Uterus (tissue), 2 donors: ENCODE results near the gene TECPR1.

Source experiments
- POLR2A ChIP-seq, 2 donors: fragments of 450-650 bp; IDR thresholded peaks; one replicate each; pipeline ENCODE4 v1.6.1; 2016; ENCODE audit warnings: antibody characterized with exemption in 2 of 2, mild to moderate bottlenecking in 1 of 2, moderate library complexity in 1 of 2
- TF ChIP-seq, protein P1 (sequence below), 4 experiments: fragments of 200-600 bp in 2 of 4; fragments of 450-650 bp in 2 of 4; sonication (generic) in 2 of 4; IDR thresholded peaks; one replicate each; pipeline ENCODE4 v1.5.1; 2016 to 2019; ENCODE audit warnings: antibody characterized with exemption in 4 of 4, mild to moderate bottlenecking in 2 of 4, moderate library complexity in 1 of 4

- TF ChIP-seq, protein P1, sequence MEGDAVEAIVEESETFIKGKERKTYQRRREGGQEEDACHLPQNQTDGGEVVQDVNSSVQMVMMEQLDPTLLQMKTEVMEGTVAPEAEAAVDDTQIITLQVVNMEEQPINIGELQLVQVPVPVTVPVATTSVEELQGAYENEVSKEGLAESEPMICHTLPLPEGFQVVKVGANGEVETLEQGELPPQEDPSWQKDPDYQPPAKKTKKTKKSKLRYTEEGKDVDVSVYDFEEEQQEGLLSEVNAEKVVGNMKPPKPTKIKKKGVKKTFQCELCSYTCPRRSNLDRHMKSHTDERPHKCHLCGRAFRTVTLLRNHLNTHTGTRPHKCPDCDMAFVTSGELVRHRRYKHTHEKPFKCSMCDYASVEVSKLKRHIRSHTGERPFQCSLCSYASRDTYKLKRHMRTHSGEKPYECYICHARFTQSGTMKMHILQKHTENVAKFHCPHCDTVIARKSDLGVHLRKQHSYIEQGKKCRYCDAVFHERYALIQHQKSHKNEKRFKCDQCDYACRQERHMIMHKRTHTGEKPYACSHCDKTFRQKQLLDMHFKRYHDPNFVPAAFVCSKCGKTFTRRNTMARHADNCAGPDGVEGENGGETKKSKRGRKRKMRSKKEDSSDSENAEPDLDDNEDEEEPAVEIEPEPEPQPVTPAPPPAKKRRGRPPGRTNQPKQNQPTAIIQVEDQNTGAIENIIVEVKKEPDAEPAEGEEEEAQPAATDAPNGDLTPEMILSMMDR (IDR thresholded peaks at IDR 0.05) = no peak
- no peak for TF ChIP-seq POLR2A (IDR thresholded peaks at IDR 0.05)
Observed at GRCh38 chr7:98203261-98203963, 48.6 kb downstream of the TECPR1 start.
